ENCODE measurements around the gene TSSK3.

The TSSK3 gene

DNA sequence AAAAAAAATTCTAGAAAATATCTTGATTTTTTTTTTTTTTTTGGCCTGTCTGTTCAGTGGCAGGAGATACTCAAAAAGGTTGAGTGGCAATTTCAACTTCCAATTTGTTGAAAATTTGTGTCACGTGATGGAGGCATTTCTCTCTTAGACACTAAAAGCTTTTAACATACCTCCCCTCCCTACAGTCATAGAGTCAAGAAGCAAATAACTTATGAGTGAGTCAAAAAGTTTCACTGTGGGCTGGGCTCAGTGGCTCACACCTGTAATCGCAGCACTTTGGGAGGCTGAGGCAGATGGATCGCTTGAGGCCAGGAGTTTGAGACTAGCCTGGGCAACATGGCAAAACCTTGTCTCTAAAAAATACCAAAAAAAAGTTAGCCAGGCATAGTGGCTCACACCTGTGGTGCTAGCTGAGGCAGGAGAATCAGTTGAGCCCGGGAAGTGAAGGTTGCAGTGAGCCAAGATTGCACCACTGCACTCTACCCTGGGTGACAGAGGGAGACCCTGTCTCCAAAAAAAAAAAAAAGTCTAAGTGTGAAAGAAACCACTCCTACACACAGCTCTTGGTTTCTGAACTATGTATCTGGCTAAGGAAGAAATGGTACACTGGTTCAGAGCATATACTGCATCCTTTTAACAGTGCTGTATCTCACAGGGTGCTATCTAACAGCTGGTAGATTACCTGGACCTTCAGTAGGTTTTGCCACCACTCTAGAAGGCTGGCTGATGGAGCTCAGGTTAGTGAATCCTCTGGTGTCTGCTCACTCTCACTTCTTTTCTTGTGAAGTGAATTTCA is 43.5 kb downstream of the TSSK3 start:
- no peak for DNase-seq

GRCh38 chr1:32406629-32407111 is 44.3 kb downstream of the TSSK3 start:
- no peak for DNase-seq

DNA sequence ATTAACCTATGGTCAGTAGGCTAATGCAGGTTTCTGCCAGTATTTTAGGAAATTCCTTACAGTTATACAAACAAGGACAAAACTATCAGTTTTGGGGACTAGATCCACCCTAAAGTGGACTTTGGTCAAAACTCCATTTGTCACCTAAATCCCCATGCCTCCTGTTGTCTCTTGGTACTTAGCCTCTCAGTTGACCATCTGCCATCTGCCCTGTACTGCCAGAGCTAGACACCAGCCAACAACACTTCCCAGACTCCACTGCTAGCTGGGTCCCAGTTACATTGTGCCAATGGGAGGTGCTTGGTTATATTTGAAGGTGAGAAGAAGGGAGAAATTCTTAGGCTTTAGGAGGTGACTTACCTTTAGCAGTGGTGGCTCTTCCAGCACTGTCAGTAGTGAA is 48.9 kb downstream of the TSSK3 start:
- DNase-seq: no peak

GRCh38 chr1:32413507-32414185 is 51.3 kb downstream of the TSSK3 start:
- peak; percentile 87 to 92 (median 89) for DNase-seq
